Esophagus muscularis mucosa (tissue), 4 donors: ENCODE data around the gene PRPS2. TPM values are rescaled to one million over a fixed set of nuclear protein-coding genes. Genes with fewer than 3 reads are reported as not detected.
A peak's percentile ranks its signal among the peaks of the same experiment; 100 is the strongest.

Experiments used
- DNase-seq: peaks from one replicate; pipeline ENCODE4 v3.0.0-alpha.2; 2017; ENCODE audit errors: extremely low spot score
- H3K27ac ChIP-seq, 4 donors: fragments of 200-600 bp; sonication (generic); replicated peaks in 1 of 4; 1 replicate in 3 of 4; 2 replicates in 1 of 4; pipeline ENCODE4 v1.5.1; 2016 to 2019; ENCODE audit warnings: mild to moderate bottlenecking in 1 of 4
- H3K27me3 ChIP-seq, 4 donors: fragments of 200-600 bp; sonication (generic); one replicate each; pipeline versions ENCODE4 v1.5.1 to v1.6.0; 2016 to 2019
- H3K36me3 ChIP-seq, 4 donors: fragments of 200-600 bp; sonication (generic); one replicate each; pipeline ENCODE4 v1.5.1; 2016 to 2019
- H3K4me1 ChIP-seq, 4 donors: fragments of 200-600 bp; sonication (generic); one replicate each; pipeline ENCODE4 v1.5.1; 2016 to 2019
- H3K4me3 ChIP-seq, 4 donors: fragments of 200-600 bp; sonication (generic); 1 replicate in 2 of 4; 2 replicates in 2 of 4; pipeline ENCODE4 v1.5.1; 2016 to 2019; ENCODE audit warnings: mild to moderate bottlenecking in 4 of 4, moderate library complexity in 1 of 4
- H3K9me3 ChIP-seq, 4 donors: fragments of 200-600 bp; sonication (generic); 1 replicate in 3 of 4; 2 replicates in 1 of 4; pipeline ENCODE4 v1.5.1; 2016 to 2019
- CTCF ChIP-seq, 3 experiments: fragments of 200-600 bp in 2 of 3; fragments of 450-650 bp in 1 of 3; sonication (generic) in 2 of 3; IDR thresholded peaks; one replicate each; pipeline ENCODE4 v1.5.1; 2017 to 2019; ENCODE audit warnings: antibody characterized with exemption in 3 of 3, mild to moderate bottlenecking in 2 of 3, moderate library complexity in 1 of 3
- EP300 ChIP-seq: sonication (generic); formaldehyde crosslinking; IDR thresholded peaks from one replicate; pipeline ENCODE4 v1.6.1; 2017; ENCODE audit warnings: antibody characterized with exemption
- POLR2A ChIP-seq: fragments of 450-650 bp; IDR thresholded peaks from one replicate; pipeline ENCODE4 v1.6.1; 2017; ENCODE audit warnings: antibody characterized with exemption, moderate library complexity, mild to moderate bottlenecking, low read depth
- POLR2AphosphoS5 ChIP-seq, 2 donors: sonication (generic); formaldehyde crosslinking; IDR thresholded peaks; one replicate each; pipeline ENCODE4 v1.6.1; 2017; ENCODE audit warnings: antibody characterized with exemption in 2 of 2
- WGBS: methylation state at CpG from one replicate; pipeline ENCODE4 v1.1.5; 2018; 5-methylcytosine and 5-hydroxymethylcytosine counted together
- intact Hi-C: fragments of 100-400 bp; cut with DNase I; formaldehyde crosslinking; loops from one replicate; pipeline ENCODE4 v1.15.1; 2023
- total RNA-seq, 4 donors: library from RNA; depleted of rRNA; stranded (reverse); fragments of >200 nt; gene quantifications; one replicate each; pipeline versions ENCODE4 v1.1.0 to v1.2.1, GENCODE V29; 2016

Gene PRPS2
- 10 to 100 TPM; 12.5 to 25.7 (median 21.7) TPM for total RNA-seq

- DNase-seq = no peak
- Histone ChIP-seq H3K27ac (peak within 1 kb of the TSS; percentile 31 to 68 (median 56)), H3K4me1 (peaks cover 0 to 9% (median 6%) of the 10 kb centered on the region in 4 donors), H3K36me3 (no peaks in the 10 kb centered on the region), H3K27me3 (no peaks in the 10 kb centered on the region), H3K4me3 (peak within 1 kb of the TSS; percentile 64 to 82 (median 66)), H3K9me3 (peaks cover 0 to 11% (median 0%) of the 10 kb centered on the region in 4 donors)
- 24% methylated on average over 28 of the region's 113 CpGs for WGBS
- TF ChIP-seq EP300 (no peak), POLR2A (no peak), POLR2AphosphoS5 (IDR thresholded peaks at IDR 0.05) (peak in 1 of 2 donors; percentile 51), CTCF (IDR thresholded peaks at IDR 0.05) (no peak)
- intact Hi-C loops = no loop called here
These were observed at the start of gene PRPS2 for GRCh38 chrX:12791257-12792228. TSS of gene PRPS2 (plus strand) at chrX:12791412. CDS start at chrX:12791498, 86 bp downstream.

- Histone ChIP-seq H3K9me3 (no peaks in the 10 kb centered on the region), H3K4me1 (no peaks in the 10 kb centered on the region), H3K27me3 (no peaks in the 10 kb centered on the region), H3K27ac (no peak overlapping the region), H3K36me3 (no peaks in the 10 kb centered on the region), H3K4me3 (no peak overlapping the region)
- WGBS = 78% methylated on average over 6 of the region's 6 CpGs
- DNase-seq = no peak
- TF ChIP-seq POLR2AphosphoS5 (IDR thresholded peaks at IDR 0.05) = no peak
- no peak for TF ChIP-seq POLR2A
- TF ChIP-seq CTCF (IDR thresholded peaks at IDR 0.05) = no peak
- no peak for TF ChIP-seq EP300
- intact Hi-C loops = no loop called here
These were observed 49.8 kb upstream of the PRPS2 start for GRCh38 chrX:12741416-12741815.

- Histone ChIP-seq H3K9me3 (peaks cover 0 to 9% (median 0%) of the 10 kb centered on the region in 4 donors), H3K27ac (no peak overlapping the region), H3K36me3 (no peaks in the 10 kb centered on the region), H3K4me3 (no peak overlapping the region), H3K27me3 (no peaks in the 10 kb centered on the region), H3K4me1 (no peaks in the 10 kb centered on the region)
- 89% methylated on average over 1 of the region's 1 CpG for WGBS
- no peak for TF ChIP-seq POLR2AphosphoS5 (IDR thresholded peaks at IDR 0.05)
- no peak for TF ChIP-seq EP300
- no peak for TF ChIP-seq CTCF (IDR thresholded peaks at IDR 0.05)
- TF ChIP-seq POLR2A = no peak
- intact Hi-C loops = no loop called here
- no peak for DNase-seq
These were observed 43.8 kb upstream of the PRPS2 start for GRCh38 chrX:12747433-12747832.

GRCh38 chrX:12751887-12752286 is 39.3 kb upstream of the PRPS2 start:
- WGBS = 44% methylated on average over 1 of the region's 1 CpG
- Histone ChIP-seq H3K9me3 (peaks cover 0 to 9% (median 0%) of the 10 kb centered on the region in 4 donors), H3K27me3 (no peaks in the 10 kb centered on the region), H3K36me3 (no peaks in the 10 kb centered on the region), H3K27ac (no peak overlapping the region), H3K4me1 (no peaks in the 10 kb centered on the region), H3K4me3 (no peak overlapping the region)
- intact Hi-C loops = no loop called here
- TF ChIP-seq EP300 = no peak
- TF ChIP-seq POLR2A = no peak
- TF ChIP-seq CTCF (IDR thresholded peaks at IDR 0.05) = no peak
- TF ChIP-seq POLR2AphosphoS5 (IDR thresholded peaks at IDR 0.05) = no peak
- DNase-seq = no peak
